NCI-H1436 (cell line): Measurements from ENCODE around the gene ASTL.

Experiments
- DNase-seq: peaks from one replicate; lab custom pipeline; 2025; lab: John Stamatoyannopoulos, UW

ASTL gene

GRCh38 chr2:96159084-96159830 is 21.0 kb upstream of the ASTL start:
- no peak for DNase-seq

DNA sequence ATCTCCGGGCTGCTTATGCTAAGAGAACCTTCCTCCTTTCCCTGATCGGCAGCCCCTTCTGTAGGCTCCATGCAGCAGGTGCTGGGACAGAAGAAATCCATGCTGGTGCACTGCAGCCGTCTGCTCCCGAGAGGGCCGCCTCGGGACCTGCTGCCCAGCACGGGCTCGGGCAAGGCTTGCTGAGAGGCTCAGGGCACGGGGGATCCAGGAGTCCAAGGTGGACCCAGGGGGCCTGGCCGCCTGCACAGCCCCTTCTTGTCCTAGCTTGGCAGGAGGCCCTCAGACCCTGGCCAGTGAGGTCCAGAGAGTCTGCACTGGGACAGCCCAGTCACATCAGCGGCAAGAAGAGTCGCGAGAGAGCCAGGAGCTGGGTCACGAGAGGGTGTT is 20.2 kb upstream of the ASTL start:
- no peak for DNase-seq

- DNase-seq = no peak
These were observed 19.6 kb upstream of the ASTL start for GRCh38 chr2:96157649-96158553.

DNA sequence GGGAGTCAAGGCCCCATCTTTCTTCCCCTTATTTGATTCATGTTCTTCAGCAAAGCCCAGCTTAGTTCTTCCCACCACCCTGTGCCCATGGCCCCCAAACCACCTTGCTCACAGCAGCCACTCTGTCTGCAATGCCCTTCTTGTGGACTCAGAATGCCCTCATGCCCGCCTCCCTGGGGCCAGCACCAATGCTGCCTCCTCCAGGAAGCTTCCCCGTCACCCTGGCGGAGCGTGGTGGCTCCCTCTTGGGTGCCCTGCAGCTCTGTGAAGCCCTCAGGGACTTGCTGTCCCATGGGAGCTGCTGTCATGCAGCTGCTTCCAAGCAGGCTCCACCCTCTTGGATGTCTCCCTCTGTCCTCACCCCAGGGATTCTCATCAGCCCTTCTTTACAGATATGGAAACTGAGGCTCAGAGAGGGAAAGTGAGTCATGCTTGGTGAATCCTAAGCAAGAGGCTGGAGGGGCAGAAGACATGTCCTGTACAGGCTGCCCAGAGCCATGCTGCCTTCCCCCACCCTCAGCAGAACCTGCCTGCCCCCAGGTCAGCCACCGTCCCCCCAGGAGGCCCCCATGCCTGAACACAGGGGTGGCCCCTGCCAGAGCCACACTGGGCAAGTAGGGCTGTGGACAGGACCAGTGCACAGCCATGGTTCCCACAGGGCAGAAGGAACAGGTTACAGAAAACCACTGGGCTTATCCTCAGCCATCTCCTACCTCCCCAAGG is 18.8 kb upstream of the ASTL start:
- peak; percentile 51 for DNase-seq

GRCh38 chr2:96156011-96156820 is 17.9 kb upstream of the ASTL start:
- DNase-seq = no peak

DNA sequence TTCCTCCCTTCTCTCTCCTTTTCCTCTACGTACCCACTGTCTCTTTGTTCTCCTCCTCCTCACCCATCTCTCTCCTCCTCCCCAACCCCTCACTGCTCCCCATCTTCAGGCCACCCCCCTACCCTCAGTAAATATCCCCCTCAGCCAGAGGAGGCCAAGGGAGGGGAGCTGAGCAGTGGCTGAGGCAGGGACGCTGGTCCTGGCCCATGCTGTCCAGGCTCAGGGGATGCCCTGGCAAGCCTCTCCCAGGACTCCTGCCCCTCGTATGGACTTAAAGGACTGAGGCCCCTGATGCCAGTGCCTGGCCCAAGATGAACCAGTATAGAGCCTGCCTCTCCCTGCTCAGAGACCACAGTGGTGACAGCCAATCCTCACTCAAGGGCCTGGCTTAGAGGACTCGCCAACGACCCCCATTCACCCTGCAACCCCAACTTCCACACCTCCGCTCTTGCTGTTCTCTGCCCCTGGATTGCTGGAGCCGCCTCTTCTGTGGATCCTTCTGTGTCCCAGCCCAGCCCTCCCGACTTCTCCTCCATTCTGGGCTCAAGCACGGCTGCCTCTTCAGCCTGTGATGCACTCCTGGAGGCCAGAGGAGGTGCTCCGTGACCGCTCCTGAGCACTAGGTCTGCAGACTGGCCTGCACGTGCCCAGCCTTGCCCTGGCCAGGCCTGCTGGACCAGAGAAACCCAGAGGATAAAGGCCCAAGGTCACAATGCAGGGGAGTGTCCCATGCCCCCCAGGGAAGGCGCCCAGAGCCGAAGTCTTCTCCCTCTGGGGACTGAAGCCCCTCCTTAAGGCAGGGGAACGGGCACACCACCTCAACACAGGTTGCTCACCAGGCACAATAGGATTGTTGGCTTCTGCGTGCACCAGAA is 16.4 kb upstream of the ASTL start:
- no peak for DNase-seq

- no peak for DNase-seq
These were observed 15.7 kb upstream of the ASTL start for GRCh38 chr2:96153991-96154431.

DNA sequence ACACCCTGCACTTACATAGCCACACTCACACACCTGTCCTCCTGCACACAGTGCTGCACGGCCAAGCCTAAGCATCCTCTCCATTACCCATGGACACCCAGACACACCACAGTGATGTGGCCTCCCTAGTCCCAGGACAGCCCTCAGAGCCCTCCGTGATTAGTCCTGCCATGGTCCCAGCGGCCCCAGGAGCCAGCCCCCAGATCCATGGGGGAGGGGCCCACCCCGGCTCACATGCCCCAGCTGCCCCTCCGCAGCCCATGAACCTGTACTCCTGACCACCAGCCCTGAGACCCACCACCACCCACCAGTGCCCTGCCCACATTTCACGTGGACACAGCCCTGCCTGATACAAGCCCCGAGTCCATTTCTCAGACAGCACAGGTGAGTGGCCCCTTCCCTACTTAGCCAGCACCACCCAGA is 15.0 kb upstream of the ASTL start:
- no peak for DNase-seq

- no peak for DNase-seq
These were observed 14.2 kb upstream of the ASTL start for GRCh38 chr2:96152304-96153161.

DNA sequence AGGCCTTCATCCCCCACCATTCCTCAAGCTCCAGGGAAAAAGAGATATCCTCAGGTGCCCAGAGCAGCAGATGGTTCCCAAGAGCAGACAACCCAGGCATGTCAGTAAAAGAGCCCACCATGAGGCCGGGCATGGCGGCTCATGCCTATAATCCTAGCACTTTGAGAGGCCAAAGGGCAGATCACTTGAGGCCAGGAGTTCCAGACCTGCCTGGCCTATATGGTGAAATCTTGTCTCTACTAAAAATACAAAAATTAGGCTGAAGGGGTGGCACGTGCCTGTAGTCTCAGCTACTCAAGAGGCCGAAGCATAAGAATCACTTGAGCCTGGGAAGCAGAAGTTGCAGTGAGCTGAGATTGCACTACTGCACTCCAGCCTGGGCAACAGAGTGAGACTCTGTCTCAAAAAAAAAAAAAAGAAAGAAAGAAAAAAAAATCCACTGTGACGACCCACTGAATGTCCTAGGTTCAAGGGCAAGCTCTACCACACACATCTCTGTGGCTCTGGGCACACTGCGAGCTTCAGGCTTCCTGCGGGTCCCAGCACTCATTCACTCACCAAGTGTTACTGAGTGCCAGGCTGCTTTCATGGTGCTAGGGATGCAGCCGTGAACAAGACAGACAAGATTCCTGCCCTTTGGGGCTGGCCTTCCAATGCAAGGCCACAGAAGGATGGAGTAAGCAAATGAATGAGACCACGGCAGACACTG is 13.4 kb upstream of the ASTL start:
- no peak for DNase-seq

GRCh38 chr2:96150791-96151594 is 12.7 kb upstream of the ASTL start:
- DNase-seq = no peak

DNA sequence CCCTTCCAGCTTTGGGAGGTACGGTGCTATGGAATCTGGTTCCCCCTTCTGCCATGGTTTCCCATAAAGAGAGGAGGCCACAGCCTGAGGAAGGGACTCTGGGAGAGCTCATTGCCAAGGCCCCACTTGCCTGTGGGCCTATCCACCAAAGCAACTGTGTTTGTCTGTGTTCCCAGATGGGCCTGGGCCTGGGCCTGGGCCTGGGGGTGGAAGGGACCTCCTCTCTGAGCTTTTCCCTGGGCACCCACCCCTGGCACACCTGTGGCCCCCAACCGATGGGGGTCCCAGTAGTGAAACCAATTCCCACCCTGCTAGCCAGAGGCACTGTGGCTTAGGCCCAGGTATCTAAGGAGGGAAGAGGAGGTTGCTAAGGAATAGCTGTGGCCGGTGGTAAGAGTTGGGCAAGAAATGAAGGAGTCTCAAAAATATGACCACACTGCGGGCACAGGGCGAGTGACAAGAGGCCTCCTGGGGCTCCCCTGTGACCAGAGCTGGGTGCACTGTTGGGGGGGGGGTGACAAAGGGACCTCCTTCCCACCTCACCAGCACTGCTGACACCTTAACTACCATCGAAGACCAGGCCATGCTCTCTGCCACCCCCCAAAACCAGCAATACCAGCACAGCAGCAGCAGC is 11.8 kb upstream of the ASTL start:
- no peak for DNase-seq

DNA sequence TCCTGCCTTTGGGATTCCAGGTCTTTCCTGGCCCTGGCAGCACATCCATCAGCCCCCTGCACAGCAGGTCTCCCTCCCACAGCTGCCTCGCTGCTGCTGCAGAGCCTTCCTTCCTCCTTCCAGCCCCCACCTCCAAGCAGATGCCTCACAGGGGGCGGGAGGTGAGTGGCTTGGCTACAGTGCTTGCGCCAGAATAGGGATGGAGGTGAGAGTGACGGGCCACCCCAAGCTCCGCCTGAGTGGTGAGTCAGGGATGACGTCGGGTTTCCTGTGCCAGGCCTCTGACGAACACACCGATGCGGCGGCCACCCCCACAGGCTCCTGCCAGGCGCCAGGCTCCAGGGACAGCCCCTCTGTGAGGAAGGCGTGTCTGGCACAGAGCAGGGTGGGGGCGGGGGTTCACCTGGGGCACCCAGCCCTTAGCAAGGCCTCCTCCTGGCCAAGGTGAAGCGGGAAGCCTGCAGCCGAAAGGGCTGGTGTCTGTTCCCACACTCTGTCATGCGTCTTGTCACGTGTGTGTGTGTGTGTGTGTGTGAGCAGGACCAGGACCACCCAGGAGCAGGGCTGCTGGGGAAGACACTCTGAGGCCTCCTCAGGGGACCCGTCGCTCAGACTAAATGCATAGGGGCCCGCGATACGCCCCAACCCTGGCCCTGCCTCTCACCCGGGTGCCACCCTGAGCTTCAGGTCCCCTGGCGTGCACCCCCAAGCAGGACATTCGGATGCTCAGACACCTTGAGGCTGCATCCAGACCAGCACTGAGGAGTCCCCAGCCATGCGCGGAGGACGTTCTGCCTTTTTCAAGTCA is 10.3 kb upstream of the ASTL start:
- DNase-seq = peak; percentile 82

DNA sequence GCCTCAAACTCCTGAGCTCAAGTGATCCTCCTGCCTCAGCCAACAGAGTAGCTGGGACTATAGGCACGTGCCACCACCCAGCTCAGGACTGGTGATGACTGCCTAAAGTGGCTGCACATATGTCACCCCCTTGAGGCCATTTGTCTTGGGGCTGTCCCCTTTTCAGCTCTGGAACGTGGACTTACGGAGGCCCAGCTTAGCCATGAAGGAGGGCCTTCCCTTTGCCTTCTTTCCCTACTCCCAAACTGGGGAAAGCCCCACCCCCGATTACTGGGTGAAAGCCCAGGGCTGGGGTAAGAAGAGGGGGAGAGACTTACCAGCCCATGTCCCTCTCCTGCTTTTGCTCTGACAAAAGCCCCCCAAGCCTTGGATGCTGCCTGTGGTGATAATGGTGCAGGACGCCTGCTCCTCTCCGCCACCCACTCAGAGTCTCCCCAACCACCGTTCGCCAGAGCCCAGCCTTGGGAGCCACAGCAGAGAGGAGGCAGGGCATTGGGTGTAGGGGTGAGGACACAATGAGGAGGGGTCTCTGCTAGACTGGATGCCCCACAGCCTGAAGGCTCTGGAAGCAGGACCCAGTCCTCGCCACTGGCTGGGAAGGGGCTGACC is 9.4 kb upstream of the ASTL start:
- no peak for DNase-seq

GRCh38 chr2:96146881-96147592 is 8.7 kb upstream of the ASTL start:
- no peak for DNase-seq
